GM23248 (cell line): ENCODE measurements around the gene RPAP2. TPM values are rescaled to one million over a fixed set of nuclear protein-coding genes. Genes with fewer than 3 reads are reported as not detected.

Experiments
- DNase-seq: peaks from one replicate; pipeline ENCODE4 v3.0.0-alpha.2; 2015
- H2AFZ ChIP-seq: fragments of 200-600 bp; sonication (generic); 2 replicates; pipeline ENCODE4 v1.6.1; 2016; ENCODE audit warnings: antibody characterized with exemption
- H3F3A ChIP-seq: fragments of 200-600 bp; sonication (generic); 2 replicates; pipeline ENCODE4 v1.6.1; 2016; ENCODE audit warnings: mild to moderate bottlenecking, antibody characterized with exemption, mixed run types; ENCODE audit not compliant: insufficient read depth
- H3K27ac ChIP-seq: fragments of 200-600 bp; sonication (generic); 2 replicates; pipeline ENCODE4 v1.5.1; 2016; ENCODE audit warnings: mild to moderate bottlenecking
- H3K27me3 ChIP-seq: fragments of 200-600 bp; sonication (generic); replicated peaks from 2 replicates; pipeline ENCODE4 v1.6.1; 2016; ENCODE audit warnings: mild to moderate bottlenecking; ENCODE audit not compliant: insufficient read depth
- H3K36me3 ChIP-seq: fragments of 200-600 bp; sonication (generic); 2 replicates; pipeline ENCODE4 v1.6.1; 2016; ENCODE audit warnings: low read depth, mild to moderate bottlenecking
- H3K4me1 ChIP-seq: fragments of 200-600 bp; sonication (generic); 2 replicates; pipeline ENCODE4 v1.6.1; 2016; ENCODE audit warnings: mild to moderate bottlenecking; ENCODE audit not compliant: insufficient read depth
- H3K4me2 ChIP-seq: fragments of 200-600 bp; sonication (generic); one replicate; pipeline ENCODE4 v1.6.1; 2016; ENCODE audit warnings: mild to moderate bottlenecking; ENCODE audit not compliant: unreplicated experiment
- H3K4me3 ChIP-seq: fragments of 200-600 bp; sonication (generic); 2 replicates; pipeline ENCODE4 v1.5.1; 2016; ENCODE audit warnings: mild to moderate bottlenecking
- H3K79me2 ChIP-seq: fragments of 200-600 bp; sonication (generic); 2 replicates; pipeline ENCODE4 v1.6.1; 2016; ENCODE audit warnings: mild to moderate bottlenecking; ENCODE audit not compliant: insufficient read depth
- H3K9ac ChIP-seq: fragments of 200-600 bp; sonication (generic); 2 replicates; pipeline ENCODE4 v1.6.1; 2016; ENCODE audit warnings: mild to moderate bottlenecking
- H3K9me2 ChIP-seq: fragments of 200-600 bp; sonication (generic); 2 replicates; pipeline ENCODE4 v1.6.1; 2016; ENCODE audit warnings: mixed run types, mild to moderate bottlenecking, moderate library complexity; ENCODE audit not compliant: insufficient read depth
- H3K9me3 ChIP-seq: fragments of 200-600 bp; sonication (generic); one replicate; pipeline ENCODE4 v1.6.1; 2017; ENCODE audit warnings: low read depth
- H4K20me1 ChIP-seq: fragments of 200-600 bp; sonication (generic); 2 replicates; pipeline ENCODE4 v1.6.0; 2016; ENCODE audit not compliant: insufficient read depth
- EZH2 ChIP-seq: fragments of 200-600 bp; sonication (generic); IDR thresholded peaks from 2 replicates; pipeline ENCODE4 v1.6.1; 2018; ENCODE audit warnings: antibody characterized with exemption, mild to moderate bottlenecking; ENCODE audit not compliant: insufficient read depth, poor library complexity, severe bottlenecking
- EZH2phosphoT487 ChIP-seq: fragments of 200-600 bp; sonication (generic); IDR thresholded peaks from 2 replicates; pipeline ENCODE4 v1.6.1; 2018; ENCODE audit warnings: antibody characterized with exemption, moderate library complexity, mild to moderate bottlenecking, low read depth; ENCODE audit not compliant: insufficient read depth
- WGBS, 2 experiments: methylation state at CpG; one replicate each; pipeline ENCODE4 v1.1.6; 2015 to 2017; ENCODE audit warnings: low lambda C conversion rate in 2 of 2, low coverage in 1 of 2; ENCODE audit errors: missing lambda C conversion rate in 2 of 2; 5-methylcytosine and 5-hydroxymethylcytosine counted together
- in situ Hi-C: fragments of 300-500 bp; cut with MboI; formaldehyde crosslinking; loops from 2 replicates; pipeline ENCODE4 v1.15.0; 2020
- polyA plus RNA-seq: library from polyadenylated mRNA; unstranded; fragments of >200 nt; fragmentation: Nextera tagmentation; extraction: Ambion mirVana; gene quantifications from 2 replicates; pipeline ENCODE4 v1.2.1, GENCODE V29; 2016
- total RNA-seq: library from RNA; depleted of rRNA; stranded (reverse); fragments of >200 nt; shearing (Covaris generic); gene quantifications from 2 replicates; pipeline ENCODE4 v1.2.3, GENCODE V29; 2014

RPAP2 gene
- total and polyA plus RNA-seq, 2 experiments from 2014 or later, result 17.4 to 25.8 TPM

DNA sequence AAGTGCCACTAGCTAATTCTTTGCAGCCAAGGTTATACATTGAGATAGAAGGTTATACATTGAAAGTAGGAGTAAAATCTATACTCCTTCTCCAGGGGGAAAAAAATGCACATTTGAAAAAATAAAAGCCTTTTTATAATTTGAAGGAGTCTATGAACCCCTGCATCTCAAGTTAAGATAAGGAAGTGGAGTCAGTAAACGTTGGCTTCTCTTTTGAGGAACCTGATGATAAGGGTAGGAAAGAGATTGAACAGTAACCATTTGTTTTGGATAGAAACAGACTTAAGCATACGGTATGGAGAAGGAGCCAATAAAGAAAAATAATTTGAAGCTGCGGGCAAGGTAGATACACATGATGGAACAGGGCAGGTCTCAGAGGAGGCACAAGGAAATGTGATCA, 64.1 kb downstream of the RPAP2 start:
- Histone ChIP-seq H3K4me1 (no peaks in the 10 kb centered on the region), H4K20me1 (no peaks in the 10 kb centered on the region), H2AFZ (no peak overlapping the region), H3K36me3 (peaks cover 18% of the 10 kb centered on the region), H3K4me2 (no peak overlapping the region), H3F3A (no peaks in the 10 kb centered on the region), H3K27me3 (no peaks in the 10 kb centered on the region), H3K27ac (no peak overlapping the region), H3K9ac (no peak overlapping the region), H3K79me2 (no peaks in the 10 kb centered on the region), H3K9me3 (no peaks in the 10 kb centered on the region), H3K4me3 (no peak overlapping the region), H3K9me2 (no peaks in the 10 kb centered on the region)
- 81 to 85% methylated on average over 3 of the region's 3 CpGs for WGBS, 2 experiments
- in situ Hi-C loops, result no loop called here
- TF ChIP-seq EZH2 (no peak), EZH2phosphoT487 (no peak)
- DNase-seq, result no peak

DNA sequence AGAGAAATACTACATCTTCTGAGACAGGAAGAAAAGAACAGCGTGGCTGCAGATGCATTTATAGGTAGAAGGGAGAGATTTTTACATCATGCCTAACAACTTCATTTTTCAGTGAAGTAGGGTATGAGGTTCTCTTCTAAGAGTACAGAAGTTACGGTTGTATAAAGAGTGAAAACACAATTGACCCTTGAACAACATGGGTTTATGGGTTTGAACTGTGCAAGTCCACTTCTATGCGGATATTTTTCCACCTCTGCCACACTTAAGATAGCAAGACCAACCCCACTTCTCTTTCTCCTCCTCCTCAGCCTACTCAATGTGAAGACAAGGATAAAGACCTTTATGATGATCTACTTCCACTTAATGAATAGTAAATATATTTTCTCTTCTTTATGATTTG, 64.5 kb downstream of the RPAP2 start:
- Histone ChIP-seq H2AFZ (no peak overlapping the region), H4K20me1 (no peaks in the 10 kb centered on the region), H3K4me1 (no peaks in the 10 kb centered on the region), H3K79me2 (no peaks in the 10 kb centered on the region), H3K9ac (no peak overlapping the region), H3K27ac (no peak overlapping the region), H3K27me3 (no peaks in the 10 kb centered on the region), H3F3A (no peaks in the 10 kb centered on the region), H3K9me2 (no peaks in the 10 kb centered on the region), H3K4me2 (no peak overlapping the region), H3K36me3 (peaks cover 13% of the 10 kb centered on the region; the same call in 1 of the 2 replicates), H3K4me3 (no peak overlapping the region), H3K9me3 (no peaks in the 10 kb centered on the region)
- in situ Hi-C loops, result no loop called here
- TF ChIP-seq EZH2 (no peak), EZH2phosphoT487 (no peak)
- DNase-seq, result no peak
- 78 to 85% methylated on average over 3 of the region's 3 CpGs for WGBS, 2 experiments

DNA sequence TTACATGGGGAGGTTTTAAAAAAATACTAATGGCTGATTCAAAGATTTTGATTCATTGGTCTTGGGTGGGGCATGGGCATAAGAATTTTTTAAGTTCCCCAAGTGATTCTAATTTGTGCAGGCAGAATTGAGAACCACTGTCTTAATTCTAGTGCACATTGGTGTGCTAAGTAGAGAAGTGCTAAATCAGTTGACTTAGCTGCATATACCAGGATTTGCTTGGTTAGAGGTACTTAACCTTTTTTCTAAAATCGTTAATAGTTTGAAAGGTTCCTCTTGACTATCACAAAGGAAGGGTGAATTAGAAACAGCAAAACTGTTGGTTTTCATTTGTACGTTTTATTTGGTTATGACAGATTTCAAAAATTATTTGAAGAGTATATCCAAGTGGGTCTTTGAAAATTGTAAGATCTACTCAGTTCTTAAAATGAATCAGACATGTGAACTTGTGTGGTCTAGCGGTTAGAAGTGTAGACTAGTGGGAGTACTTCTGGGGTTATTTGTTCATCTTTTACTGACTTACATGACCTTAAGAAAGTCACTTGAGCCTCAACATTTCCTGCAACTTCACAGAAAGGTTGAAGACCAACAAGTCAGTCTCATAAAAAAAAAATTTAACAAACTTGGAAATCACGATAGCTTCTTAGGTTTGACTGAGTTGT, 66.7 kb downstream of the RPAP2 start:
- Histone ChIP-seq H3K4me1 (no peaks in the 10 kb centered on the region), H3F3A (no peaks in the 10 kb centered on the region), H3K9me3 (no peaks in the 10 kb centered on the region), H3K4me3 (no peak overlapping the region), H3K9ac (no peak overlapping the region), H3K4me2 (no peak overlapping the region), H3K36me3 (peaks cover 7% of the 10 kb centered on the region; the same call in 1 of the 2 replicates), H3K27me3 (no peaks in the 10 kb centered on the region), H2AFZ (no peak overlapping the region), H3K79me2 (no peaks in the 10 kb centered on the region), H3K9me2 (no peaks in the 10 kb centered on the region), H4K20me1 (no peaks in the 10 kb centered on the region), H3K27ac (no peak overlapping the region)
- in situ Hi-C loops, result no loop called here
- WGBS, 2 experiments, result 78 to 81% methylated on average over 4 of the region's 4 CpGs
- TF ChIP-seq EZH2phosphoT487, result no peak
- TF ChIP-seq EZH2, result no peak
- no peak for DNase-seq

DNA sequence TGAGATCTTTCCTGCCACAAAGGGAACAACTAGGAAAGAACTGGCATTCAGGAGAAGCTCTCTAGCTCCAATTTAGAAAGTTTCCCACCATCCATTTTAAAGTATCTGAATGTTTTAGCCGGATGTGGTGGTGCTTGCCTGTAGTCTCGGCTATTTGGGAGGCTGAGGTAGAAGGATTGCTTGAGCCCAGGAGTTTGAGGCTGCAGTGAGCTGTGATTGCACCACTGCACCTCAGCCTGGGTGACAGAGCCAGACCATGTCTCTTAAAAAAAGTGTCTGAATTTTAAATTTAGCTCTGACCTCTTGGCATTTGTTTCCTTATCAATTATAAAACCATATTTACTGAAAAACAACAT, 67.2 kb downstream of the RPAP2 start:
- 96% methylated on average over 2 of the region's 2 CpGs for WGBS, 2 experiments
- H3F3A ChIP-seq, result no peaks in the 10 kb centered on the region
- no peak overlapping the region for H3K4me2 ChIP-seq
- no peaks in the 10 kb centered on the region for H3K9me2 ChIP-seq
- in situ Hi-C loops, result no loop called here
- no peaks in the 10 kb centered on the region for H4K20me1 ChIP-seq
- no peak overlapping the region for H3K9ac ChIP-seq
- no peaks in the 10 kb centered on the region for H3K4me1 ChIP-seq
- H3K4me3 ChIP-seq, result no peak overlapping the region
- no peaks in the 10 kb centered on the region for H3K27me3 ChIP-seq
- no peaks in the 10 kb centered on the region for H3K9me3 ChIP-seq
- no peak for DNase-seq
- H3K79me2 ChIP-seq, result no peaks in the 10 kb centered on the region
- no peak overlapping the region for H2AFZ ChIP-seq
- no peak overlapping the region for H3K27ac ChIP-seq
- peaks cover 7% of the 10 kb centered on the region; the same call in 1 of the 2 replicates for H3K36me3 ChIP-seq
- TF ChIP-seq EZH2 (no peak), EZH2phosphoT487 (no peak)
